Measurements from ENCODE around the gene SDS.

Gene SDS

DNA sequence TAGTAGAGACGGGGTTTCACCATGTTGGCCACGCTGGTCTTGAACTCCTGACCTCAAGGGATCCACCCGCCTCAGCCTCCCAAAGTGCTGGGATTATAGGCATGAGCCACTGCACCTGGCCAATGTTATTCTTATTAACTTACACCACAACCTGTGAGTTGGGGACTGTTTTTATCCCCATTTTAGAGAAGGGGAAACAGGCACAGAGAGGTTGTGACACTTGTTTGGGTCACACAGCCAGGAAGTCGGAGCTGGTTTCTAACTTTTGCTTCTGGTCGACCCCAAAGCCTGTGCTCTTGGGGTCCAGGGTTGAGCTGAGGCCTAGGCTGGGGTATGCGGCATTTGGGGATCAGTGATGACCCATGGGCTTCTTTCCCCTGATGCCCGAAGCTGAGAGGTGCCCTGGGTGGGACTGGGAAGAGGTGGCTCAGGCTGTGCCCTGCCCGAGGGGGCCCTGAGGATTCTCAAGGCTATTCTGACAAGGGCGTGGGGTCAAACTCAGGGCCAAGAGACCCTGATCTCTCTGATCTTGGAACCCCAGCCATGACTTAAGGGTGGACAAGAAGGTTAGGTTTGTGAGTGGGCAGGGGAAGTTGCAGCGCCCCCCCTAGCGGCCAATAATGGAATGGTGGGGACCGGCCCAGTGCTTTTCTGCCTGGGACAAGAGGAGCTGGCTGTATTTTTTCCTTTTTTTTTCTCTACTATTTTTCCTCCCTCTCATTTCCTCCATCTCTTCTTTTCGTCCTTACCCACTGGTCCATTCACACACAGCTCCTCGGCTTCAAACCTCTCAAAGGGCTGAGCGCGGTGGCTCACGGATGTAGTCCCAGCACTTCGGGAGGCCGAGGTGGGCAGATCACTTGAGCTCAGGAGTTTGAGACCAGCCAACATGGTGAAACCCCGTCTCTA is 21.5 kb upstream of the SDS start:
- peak; percentile 23 to 28 for DNase-seq

- DNase-seq: no peak
Observed at GRCh38 chr12:113424456-113424855, 20.8 kb upstream of the SDS start.

GRCh38 chr12:113422886-113423669 is 19.4 kb upstream of the SDS start:
- DNase-seq: no peak

DNA sequence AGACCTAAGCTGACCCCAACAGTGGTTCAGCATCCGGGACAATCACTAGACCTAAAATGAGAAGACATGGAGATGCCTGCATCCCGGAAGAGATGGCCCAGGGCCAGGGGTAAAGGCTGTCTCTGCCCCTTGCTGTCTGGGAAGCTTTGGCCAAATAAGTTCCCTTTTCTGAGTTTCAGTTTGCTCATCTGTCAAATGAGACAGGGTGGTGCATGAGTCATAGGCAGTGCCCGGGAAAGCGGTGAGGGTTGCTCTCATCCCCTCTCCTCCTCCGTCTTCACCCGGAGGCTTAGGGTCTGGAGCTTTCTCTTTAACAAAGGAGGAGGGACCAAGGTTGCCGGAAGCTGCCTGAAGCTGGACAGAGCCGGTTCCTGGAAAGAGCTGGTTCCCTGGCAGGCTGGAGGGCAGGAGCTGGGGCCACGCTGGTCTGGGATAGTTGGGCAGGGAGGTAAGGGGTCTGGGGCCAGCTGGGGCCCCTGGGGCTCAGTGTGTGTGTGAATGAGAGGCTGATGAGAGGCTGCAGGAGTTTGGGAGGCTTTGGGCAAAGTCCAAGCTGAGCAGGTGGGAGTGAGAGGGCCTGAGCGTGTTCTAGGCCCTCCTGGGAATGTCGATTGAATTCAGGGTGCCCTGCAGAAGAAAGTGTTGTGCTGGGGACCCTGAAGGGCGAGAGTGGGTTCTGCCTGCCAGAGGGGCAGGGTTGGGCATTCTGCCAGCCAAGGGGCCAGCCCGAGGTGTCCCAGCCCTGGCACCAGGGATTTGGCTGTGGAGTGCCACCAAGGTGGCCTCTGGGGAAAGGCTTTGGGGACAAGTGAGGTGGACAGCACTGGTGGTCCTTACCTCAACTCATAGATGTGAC is 18.6 kb upstream of the SDS start, which contains the start of gene SDSL:
Gene SDSL (plus strand): TSS at position 351 of the 856 bp plus-strand sequence. CDS start 5,603 bp downstream, outside the sequence.
- no peak for DNase-seq

DNA sequence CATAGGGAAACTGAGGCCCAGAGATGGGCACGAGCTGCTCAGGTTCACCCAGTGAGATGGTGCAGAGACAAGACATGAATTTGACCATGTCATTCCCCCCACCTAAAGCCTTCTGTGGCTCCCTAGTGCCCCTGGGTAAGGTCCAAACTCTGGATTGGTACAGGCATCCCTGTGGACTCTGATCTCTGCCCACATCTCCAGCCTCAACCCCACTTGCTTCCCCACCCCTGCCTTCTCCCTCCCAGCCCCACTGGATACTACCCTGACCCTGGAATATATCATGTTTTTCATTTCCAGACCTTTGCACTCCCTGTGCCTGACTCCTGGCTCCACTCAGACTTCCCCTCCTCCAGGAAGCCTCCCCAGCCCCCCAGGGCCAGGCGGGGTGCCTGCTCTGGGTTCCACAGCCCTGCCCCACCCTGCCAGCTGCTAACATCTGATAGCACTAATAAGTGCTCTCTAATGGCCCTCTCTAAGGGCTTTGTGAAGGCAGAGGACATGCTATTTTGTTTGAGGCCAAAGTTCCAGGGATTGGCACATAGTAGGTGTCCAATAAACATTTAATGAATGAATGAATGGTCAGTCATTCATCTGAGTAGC is 17.4 kb upstream of the SDS start:
- no peak for DNase-seq

DNA sequence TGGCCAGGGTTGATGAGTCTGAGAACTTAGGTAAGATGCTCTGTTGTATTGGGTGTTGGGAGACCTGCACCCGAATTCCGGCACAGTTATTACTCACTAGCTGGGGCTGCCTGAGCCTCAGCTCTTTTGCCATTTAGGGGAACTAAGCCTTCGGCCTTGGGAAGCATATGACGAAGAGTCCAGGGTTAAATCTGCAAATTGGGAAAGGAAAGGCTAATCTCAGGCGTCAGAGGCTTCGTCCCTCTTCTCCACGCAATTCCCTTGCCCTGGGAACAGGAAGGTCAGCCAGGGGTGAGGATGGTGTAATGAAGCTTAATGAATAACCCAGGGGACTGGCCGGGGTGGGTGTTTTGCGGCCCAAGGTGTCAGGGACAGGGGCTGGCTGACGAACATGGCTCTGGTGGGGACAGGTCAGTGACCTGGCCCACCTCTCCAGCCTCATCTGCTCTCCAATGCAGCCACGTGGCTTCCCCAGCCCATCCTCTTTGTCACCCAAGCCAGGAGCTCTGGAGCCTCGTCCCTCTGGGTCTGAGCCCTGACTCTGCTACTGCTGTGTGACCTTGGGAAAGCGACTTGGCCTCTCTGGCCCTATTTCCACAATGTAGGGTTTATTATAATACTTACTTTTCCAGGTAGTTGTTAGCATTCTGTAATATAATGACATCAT is 14.7 kb upstream of the SDS start:
- no peak for DNase-seq

DNA sequence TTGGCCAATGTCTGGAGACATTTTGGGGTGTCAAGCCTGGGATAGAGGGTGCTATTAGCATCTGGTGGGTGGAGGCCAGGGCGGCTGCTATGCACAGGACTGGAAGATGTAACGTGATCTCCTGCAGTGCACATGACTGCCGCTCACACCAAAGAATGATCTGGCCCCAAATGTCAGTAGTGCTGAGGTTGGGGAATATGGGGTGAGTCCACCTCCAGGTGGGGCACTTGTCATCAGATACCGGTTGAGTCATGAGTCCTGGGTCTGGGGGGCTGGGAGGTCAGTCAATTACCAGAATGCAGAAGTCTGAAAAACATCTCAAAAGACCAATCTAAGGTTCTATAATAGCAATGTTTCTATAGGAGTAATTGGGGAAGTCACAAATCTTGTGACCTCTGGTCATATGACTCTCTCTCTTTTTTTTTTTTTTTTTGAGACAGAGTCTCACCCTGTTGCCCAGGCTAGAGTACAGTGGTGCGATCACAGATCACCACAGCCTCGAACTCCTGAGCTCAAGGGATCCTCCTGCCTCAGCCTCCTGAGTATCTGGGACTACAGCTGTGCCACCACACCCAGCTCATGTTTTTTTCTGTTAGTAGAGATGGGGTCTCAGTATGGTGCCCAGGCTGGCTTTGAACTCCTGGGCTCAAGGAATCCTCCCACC is 12.5 kb upstream of the SDS start:
- DNase-seq: no peak

GRCh38 chr12:113414519-113415038 is 10.9 kb upstream of the SDS start:
- no peak for DNase-seq

DNA sequence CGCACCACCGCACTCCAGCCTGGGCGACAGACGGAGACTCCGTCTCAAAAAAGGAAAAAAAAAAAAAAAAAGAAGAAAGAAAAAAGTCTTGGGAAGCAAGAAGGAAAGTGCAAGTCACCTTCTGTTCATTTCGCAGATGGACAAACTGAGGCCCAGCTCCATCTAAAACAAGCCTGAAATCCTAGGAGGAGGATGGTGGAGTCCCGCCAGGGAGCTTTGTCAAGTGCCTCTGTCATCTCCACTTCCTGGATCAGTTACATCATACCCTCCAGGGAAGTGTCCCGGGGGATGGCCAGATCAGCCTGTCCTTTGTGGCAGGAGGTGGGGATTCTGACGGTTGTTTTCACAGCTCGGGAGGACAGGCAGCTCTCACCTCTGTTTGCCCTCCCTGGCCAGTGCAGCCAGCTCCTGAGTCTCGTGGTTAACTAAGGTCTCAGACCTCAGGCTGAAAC is 9.8 kb upstream of the SDS start:
- DNase-seq: no peak

GRCh38 chr12:113409462-113410124 is 5.9 kb upstream of the SDS start:
- no peak for DNase-seq

GRCh38 chr12:113408756-113409298 is 5.1 kb upstream of the SDS start:
- no peak for DNase-seq

- DNase-seq: no peak
Observed at GRCh38 chr12:113407931-113408600, 4.4 kb upstream of the SDS start.

DNA sequence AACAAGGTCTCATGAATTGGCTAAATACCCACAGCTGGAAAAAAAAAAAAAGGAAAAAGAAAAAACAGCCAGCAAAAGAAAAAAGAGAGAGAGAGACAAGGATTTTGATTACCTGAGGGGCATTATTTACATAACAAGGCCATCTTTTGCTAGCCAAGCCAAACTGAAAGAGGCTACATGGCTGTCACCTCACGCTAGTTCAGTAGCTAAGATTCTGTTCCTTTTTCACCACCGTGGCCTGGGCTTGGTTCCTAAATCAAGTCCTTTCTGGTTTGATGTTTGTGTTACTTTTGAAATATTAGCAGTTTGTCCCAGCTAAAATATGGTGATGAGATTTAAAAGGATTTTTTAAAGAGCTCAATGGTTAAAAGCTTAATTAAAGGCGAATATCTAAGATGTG is 2.0 kb upstream of the SDS start:
- DNase-seq: no peak

- DNase-seq: no peak
Observed at GRCh38 chr12:113402586-113403260, 964 bp downstream of the SDS start.

- no peak for DNase-seq
Observed at GRCh38 chr12:113401066-113402000, 2.4 kb downstream of the SDS start.

- DNase-seq: no peak
Observed at GRCh38 chr12:113400362-113400761, 3.3 kb downstream of the SDS start.

- DNase-seq: no peak
Observed at GRCh38 chr12:113399490-113399889, 4.2 kb downstream of the SDS start.

All from activated CD4-positive, alpha-beta T cell treated with anti-CD3 and anti-CD28 coated beads for 4 hours (primary cell).